OCI-LY7 (cell line): ENCODE data around the gene PIEZO2.

Experiments
- EZH2phosphoT487 ChIP-seq: fragments of 200-600 bp; sonication (generic); IDR thresholded peaks from 2 replicates; pipeline ENCODE4 v1.6.1; 2018; ENCODE audit warnings: low read depth, borderline replicate concordance, mild to moderate bottlenecking, mixed run types, antibody characterized with exemption, low read length, moderate library complexity, mixed read lengths
- TF ChIP-seq, protein P1 (sequence below): fragments of 200-600 bp; sonication (generic); conservative IDR thresholded peaks from 2 replicates; pipeline ENCODE4 v1.5.1; 2014; ENCODE audit warnings: mild to moderate bottlenecking, antibody characterized with exemption, low read length, moderate library complexity, mixed read lengths

DNA sequence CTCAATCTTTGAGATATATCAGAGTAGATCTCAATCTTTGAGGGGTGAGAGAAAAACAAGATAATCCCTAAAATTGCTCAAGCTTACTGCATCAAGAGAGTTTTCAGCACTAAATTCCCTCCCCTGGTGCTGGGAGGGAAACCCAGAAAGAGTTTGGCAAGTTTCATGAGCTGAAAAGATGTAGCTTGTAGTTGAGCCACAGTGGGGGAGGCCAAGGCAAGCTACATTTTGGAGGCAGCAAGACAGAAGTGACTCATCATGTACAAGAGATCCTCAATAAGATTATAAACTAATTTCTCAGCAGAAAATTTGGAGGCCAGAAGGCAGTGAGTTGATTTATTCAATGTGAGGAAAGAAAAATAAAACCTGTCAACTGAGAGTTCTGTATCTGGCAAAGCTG is 308.2 kb downstream of the PIEZO2 start:
- no peak for TF ChIP-seq EZH2phosphoT487
- TF ChIP-seq, protein P1, sequence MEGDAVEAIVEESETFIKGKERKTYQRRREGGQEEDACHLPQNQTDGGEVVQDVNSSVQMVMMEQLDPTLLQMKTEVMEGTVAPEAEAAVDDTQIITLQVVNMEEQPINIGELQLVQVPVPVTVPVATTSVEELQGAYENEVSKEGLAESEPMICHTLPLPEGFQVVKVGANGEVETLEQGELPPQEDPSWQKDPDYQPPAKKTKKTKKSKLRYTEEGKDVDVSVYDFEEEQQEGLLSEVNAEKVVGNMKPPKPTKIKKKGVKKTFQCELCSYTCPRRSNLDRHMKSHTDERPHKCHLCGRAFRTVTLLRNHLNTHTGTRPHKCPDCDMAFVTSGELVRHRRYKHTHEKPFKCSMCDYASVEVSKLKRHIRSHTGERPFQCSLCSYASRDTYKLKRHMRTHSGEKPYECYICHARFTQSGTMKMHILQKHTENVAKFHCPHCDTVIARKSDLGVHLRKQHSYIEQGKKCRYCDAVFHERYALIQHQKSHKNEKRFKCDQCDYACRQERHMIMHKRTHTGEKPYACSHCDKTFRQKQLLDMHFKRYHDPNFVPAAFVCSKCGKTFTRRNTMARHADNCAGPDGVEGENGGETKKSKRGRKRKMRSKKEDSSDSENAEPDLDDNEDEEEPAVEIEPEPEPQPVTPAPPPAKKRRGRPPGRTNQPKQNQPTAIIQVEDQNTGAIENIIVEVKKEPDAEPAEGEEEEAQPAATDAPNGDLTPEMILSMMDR = no peak
